ENCODE results near the gene EAPP.
"Not testable (repeated sequence)": the region's sequence is repeated elsewhere in the genome, so short reads cannot be mapped to it uniquely, and the experiment has no call there.

EAPP gene

GRCh38 chr14:34539407-34540180, at the start of gene EAPP:
Gene EAPP (minus strand): TSS chr14:34539701. CDS start chr14:34539628, 73 bp downstream.
- peak; percentile 97 for DNase-seq

GRCh38 chr14:34583525-34583924, 44.0 kb upstream of the EAPP start:
- DNase-seq, result no peak

- DNase-seq, result no peak
These were observed 42.7 kb upstream of the EAPP start for GRCh38 chr14:34582117-34582680.

GRCh38 chr14:34580381-34580780, 40.9 kb upstream of the EAPP start:
- DNase-seq, result no peak

- DNase-seq, result no peak
These were observed 32.3 kb upstream of the EAPP start for GRCh38 chr14:34571771-34572170.

GRCh38 chr14:34569750-34570149, 30.2 kb upstream of the EAPP start:
- DNase-seq, result no peak

- no peak for DNase-seq
These were observed 29.3 kb upstream of the EAPP start for GRCh38 chr14:34568803-34569202.

GRCh38 chr14:34562776-34563150, 23.3 kb upstream of the EAPP start:
- DNase-seq, result no peak

- not testable (repeated sequence) for DNase-seq
These were observed 22.7 kb upstream of the EAPP start for GRCh38 chr14:34562037-34562775.

- DNase-seq, result not testable (repeated sequence)
These were observed 17.0 kb upstream of the EAPP start for GRCh38 chr14:34556498-34556829.

- not testable (repeated sequence) for DNase-seq
These were observed 16.3 kb upstream of the EAPP start for GRCh38 chr14:34555583-34556497.

GRCh38 chr14:34554540-34555250, 15.2 kb upstream of the EAPP start:
- no peak for DNase-seq

GRCh38 chr14:34549276-34549966, 9.9 kb upstream of the EAPP start:
- DNase-seq, result not testable (repeated sequence)

GRCh38 chr14:34548472-34548981, 9.0 kb upstream of the EAPP start:
- DNase-seq, result no peak

GRCh38 chr14:34547136-34547520, 7.6 kb upstream of the EAPP start:
- DNase-seq, result not testable (repeated sequence)

GRCh38 chr14:34546272-34547135, 7.0 kb upstream of the EAPP start:
- not testable (repeated sequence) for DNase-seq

GRCh38 chr14:34540181-34541059, 919 bp upstream of the EAPP start:
- not testable (repeated sequence) for DNase-seq

- no peak for DNase-seq
These were observed 562 bp downstream of the EAPP start for GRCh38 chr14:34538871-34539406.

GRCh38 chr14:34538096-34538495, 1.4 kb downstream of the EAPP start:
- DNase-seq, result not testable (repeated sequence)
